ENCODE measurements around the gene MARCHF5.
"Not testable (repeated sequence)": the region's sequence is repeated elsewhere in the genome, so short reads cannot be mapped to it uniquely, and the experiment has no call there.

MARCHF5 gene

GRCh38 chr10:92387289-92387940 is 96.4 kb downstream of the MARCHF5 start:
- DNase-seq (ENCODE audit: low read depth) = no peak

GRCh38 chr10:92393173-92393572 is 102.2 kb downstream of the MARCHF5 start:
- DNase-seq (ENCODE audit: low read depth) = not testable (repeated sequence)

- no peak for DNase-seq (ENCODE audit: low read depth)
These were observed 104.3 kb downstream of the MARCHF5 start for GRCh38 chr10:92395271-92395670.

GRCh38 chr10:92402234-92402633 is 111.3 kb downstream of the MARCHF5 start:
- not testable (repeated sequence) for DNase-seq (ENCODE audit: low read depth)
